Common myeloid progenitor, CD34-positive (primary cell): Measurements from ENCODE around the gene LMLN.

ENCODE experiments used
- CTCF ChIA-PET: fragments of 350-600 bp; sonication (Branson Sonifier 250); formaldehyde crosslinking; loops from one replicate; lab custom pipeline; 2021; ENCODE audit warnings: antibody characterized with exemption; lab: Charles Lee
- POLR2A ChIA-PET: fragments of 350-600 bp; sonication (Branson Sonifier 250); formaldehyde crosslinking; loops from one replicate; lab custom pipeline; 2021; ENCODE audit warnings: antibody characterized with exemption; lab: Charles Lee
- DNase-seq, 3 donors: peaks; one replicate each; pipeline versions ENCODE4 v3.0.0 to v3.0.0-alpha.2; 2013
- H3K27ac ChIP-seq, 2 experiments: 1 replicate in 1 of 2; 2 replicates in 1 of 2; pipeline ENCODE4 v1.7.0; 2013; ENCODE audit warnings: inconsistent platforms in 2 of 2, low read length in 2 of 2, mild to moderate bottlenecking in 2 of 2, low read depth in 1 of 2, moderate library complexity in 1 of 2; ENCODE audit not compliant: severe bottlenecking in 2 of 2, insufficient read depth in 1 of 2, poor library complexity in 1 of 2
- H3K27me3 ChIP-seq, 5 experiments: replicated peaks in 2 of 5; 1 replicate in 3 of 5; 2 replicates in 2 of 5; pipeline versions ENCODE4 v1.6.1 to v1.7.0; 2013; ENCODE audit warnings: low read length in 4 of 5, mild to moderate bottlenecking in 2 of 5, moderate library complexity in 2 of 5, inconsistent platforms in 1 of 5; ENCODE audit not compliant: insufficient read depth in 5 of 5, control insufficient read depth in 4 of 5
- H3K36me3 ChIP-seq, 4 experiments: 1 replicate in 2 of 4; 2 replicates in 2 of 4; pipeline versions ENCODE4 v1.6.1 to v1.7.0; 2013; ENCODE audit warnings: low read length in 3 of 4, control low read depth in 1 of 4, mild to moderate bottlenecking in 1 of 4; ENCODE audit not compliant: control insufficient read depth in 4 of 4, insufficient read depth in 4 of 4
- H3K4me1 ChIP-seq, 4 experiments: 1 replicate in 3 of 4; 2 replicates in 1 of 4; pipeline versions ENCODE4 v1.6.1 to v1.7.1; 2013; ENCODE audit warnings: low read length in 3 of 4, mild to moderate bottlenecking in 3 of 4, control low read depth in 1 of 4, inconsistent platforms in 1 of 4, moderate library complexity in 1 of 4; ENCODE audit not compliant: control insufficient read depth in 4 of 4, insufficient read depth in 4 of 4; ENCODE audit errors: control extremely low read depth in 1 of 4
- H3K4me3 ChIP-seq, 7 experiments: 1 replicate in 4 of 7; 2 replicates in 3 of 7; pipeline versions ENCODE4 v1.5.1 to v1.7.0; 2013; ENCODE audit warnings: mild to moderate bottlenecking in 7 of 7, low read length in 6 of 7, moderate library complexity in 6 of 7, inconsistent platforms in 2 of 7, low read depth in 2 of 7, control low read depth in 1 of 7; ENCODE audit not compliant: insufficient read depth in 4 of 7, control insufficient read depth in 1 of 7; ENCODE audit errors: extremely low read depth in 1 of 7
- H3K9me3 ChIP-seq, 5 experiments: 1 replicate in 4 of 5; 2 replicates in 1 of 5; pipeline versions ENCODE4 v1.6.1 to v1.7.1; 2013; ENCODE audit warnings: low read length in 4 of 5, mild to moderate bottlenecking in 2 of 5, inconsistent platforms in 1 of 5, low read depth in 1 of 5, moderate library complexity in 1 of 5; ENCODE audit not compliant: control insufficient read depth in 4 of 5, insufficient read depth in 2 of 5; ENCODE audit errors: control extremely low read depth in 1 of 5
- WGBS: methylation state at CpG from one replicate; pipeline ENCODE4 v1.1.5; 2013; ENCODE audit not compliant: insufficient coverage; 5-methylcytosine and 5-hydroxymethylcytosine counted together

Gene LMLN

DNA sequence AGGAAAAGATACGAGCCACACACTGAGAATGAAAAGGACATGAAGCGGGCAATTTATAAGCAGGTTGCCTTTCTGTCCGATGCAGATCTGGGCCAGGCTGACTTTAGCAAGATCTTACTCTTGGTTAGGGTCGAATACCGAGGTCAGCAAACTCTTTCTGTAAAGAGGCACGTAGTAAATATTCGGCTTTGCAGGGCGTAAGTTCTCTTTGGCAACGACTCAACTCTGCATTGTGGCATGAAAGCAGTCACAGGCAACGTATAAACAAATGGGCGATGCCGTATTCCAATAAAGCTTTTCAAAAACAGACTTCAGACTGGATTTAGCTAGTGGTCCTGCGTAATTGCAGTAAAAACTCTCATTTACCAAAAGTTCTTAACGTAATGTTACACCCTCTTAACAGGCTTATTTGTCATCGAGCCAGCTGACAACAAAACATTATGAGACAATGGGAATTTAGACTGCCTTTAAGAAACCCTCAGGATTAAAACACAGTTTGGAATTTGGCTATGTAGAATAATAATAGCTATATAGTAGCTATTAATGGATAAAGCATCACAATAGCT lies 23.1 kb upstream of the LMLN start:
- no peaks in the 10 kb centered on the region for H3K36me3 ChIP-seq
- over 99% methylated on average over 14 of the region's 15 CpGs for WGBS
- no peaks in the 10 kb centered on the region for H3K4me1 ChIP-seq
- H3K27me3 ChIP-seq = no peaks in the 10 kb centered on the region
- POLR2A ChIA-PET = no interaction called here
- CTCF ChIA-PET = interaction anchor here (0.8 to 2.3 kb wide), 3 partner anchors 18 to 33 kb away, joined by 3 to 8 read pairs (median 4); no protein-coding TSS in a partner anchor
- H3K4me3 ChIP-seq = no peak overlapping the region
- H3K9me3 ChIP-seq = no peaks in the 10 kb centered on the region
- no peak overlapping the region for H3K27ac ChIP-seq
- DNase-seq = no peak

DNA sequence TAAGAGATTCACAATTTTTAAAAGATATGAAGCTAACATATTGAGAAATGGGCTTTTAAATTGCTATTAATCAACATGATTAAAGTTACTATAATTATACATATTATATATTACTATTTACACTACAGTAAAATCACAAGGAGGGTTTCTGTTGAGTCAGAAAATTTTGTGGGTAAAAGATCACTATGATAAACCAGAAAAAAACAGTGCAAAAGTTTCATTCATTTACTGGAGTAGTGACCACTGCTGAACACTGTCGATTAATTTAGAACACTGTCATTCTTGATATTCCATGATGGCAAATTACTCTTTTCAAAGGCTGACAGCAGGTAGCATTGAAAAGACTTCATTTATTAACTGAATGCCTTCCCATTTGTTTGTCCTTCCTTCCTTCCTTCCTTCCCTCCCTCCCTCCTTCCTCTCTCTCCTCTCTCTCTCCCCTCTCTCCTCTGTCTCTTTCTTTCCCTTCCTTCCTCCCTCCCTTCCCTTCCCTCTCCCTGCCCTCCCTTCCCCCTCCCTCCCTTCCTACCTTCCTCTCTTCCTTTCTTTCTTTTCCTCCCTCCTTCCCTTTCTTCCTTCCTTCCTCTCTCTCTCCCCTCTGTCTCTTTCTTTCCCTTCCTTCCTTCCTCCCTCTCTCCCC lies 19.2 kb upstream of the LMLN start:
- POLR2A ChIA-PET = no interaction called here
- Histone ChIP-seq H3K4me1 (no peaks in the 10 kb centered on the region), H3K9me3 (no peaks in the 10 kb centered on the region), H3K27ac (no peak overlapping the region), H3K4me3 (no peak overlapping the region), H3K27me3 (no peaks in the 10 kb centered on the region), H3K36me3 (no peaks in the 10 kb centered on the region)
- DNase-seq = no peak
- 100% methylated on average over 1 of the region's 1 CpG for WGBS
- CTCF ChIA-PET = no interaction called here

DNA sequence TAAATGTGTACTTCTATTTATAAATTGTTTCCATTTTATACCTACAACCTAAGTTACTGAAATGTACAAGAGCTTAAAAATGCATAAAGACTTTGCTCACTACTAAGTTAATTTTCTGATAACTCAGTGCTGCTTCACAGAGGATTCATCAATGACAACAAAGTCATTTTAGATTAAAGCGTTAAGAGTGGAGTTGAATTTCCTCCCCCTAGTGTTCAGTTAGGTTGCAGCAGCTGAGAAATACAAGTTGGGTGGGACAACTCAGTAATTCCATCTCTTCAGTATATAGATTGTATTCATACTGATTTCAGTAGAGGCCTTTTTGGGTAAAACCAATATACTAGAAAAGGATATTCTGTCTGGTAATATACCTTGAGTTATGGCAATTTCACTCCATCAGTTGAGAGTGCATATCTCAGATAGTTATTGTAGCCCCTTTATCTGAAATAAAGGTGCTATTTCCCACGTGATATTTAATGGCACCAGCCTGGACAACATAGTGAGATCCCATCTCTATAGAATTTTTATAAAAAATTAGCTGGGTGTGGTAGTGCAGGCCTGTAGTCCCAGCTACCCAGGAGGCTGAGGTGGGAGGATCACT lies 17.0 kb upstream of the LMLN start:
- no peak overlapping the region for H3K27ac ChIP-seq
- no peaks in the 10 kb centered on the region for H3K9me3 ChIP-seq
- POLR2A ChIA-PET = interaction anchor here (0.6 kb wide), 1 partner anchor 37 kb away, joined by 5 read pairs; no protein-coding TSS in a partner anchor
- CTCF ChIA-PET = interaction anchor here (0.8 to 1.5 kb wide), 8 partner anchors 11 to 39 kb away, joined by 3 to 4 read pairs (median 3); no protein-coding TSS in a partner anchor
- H3K27me3 ChIP-seq = no peaks in the 10 kb centered on the region
- DNase-seq = peak; percentile 54 to 78 (median 71)
- H3K4me1 ChIP-seq = no peaks in the 10 kb centered on the region
- H3K36me3 ChIP-seq = no peaks in the 10 kb centered on the region
- 100% methylated on average over 1 of the region's 2 CpGs for WGBS
- H3K4me3 ChIP-seq = no peak overlapping the region

DNA sequence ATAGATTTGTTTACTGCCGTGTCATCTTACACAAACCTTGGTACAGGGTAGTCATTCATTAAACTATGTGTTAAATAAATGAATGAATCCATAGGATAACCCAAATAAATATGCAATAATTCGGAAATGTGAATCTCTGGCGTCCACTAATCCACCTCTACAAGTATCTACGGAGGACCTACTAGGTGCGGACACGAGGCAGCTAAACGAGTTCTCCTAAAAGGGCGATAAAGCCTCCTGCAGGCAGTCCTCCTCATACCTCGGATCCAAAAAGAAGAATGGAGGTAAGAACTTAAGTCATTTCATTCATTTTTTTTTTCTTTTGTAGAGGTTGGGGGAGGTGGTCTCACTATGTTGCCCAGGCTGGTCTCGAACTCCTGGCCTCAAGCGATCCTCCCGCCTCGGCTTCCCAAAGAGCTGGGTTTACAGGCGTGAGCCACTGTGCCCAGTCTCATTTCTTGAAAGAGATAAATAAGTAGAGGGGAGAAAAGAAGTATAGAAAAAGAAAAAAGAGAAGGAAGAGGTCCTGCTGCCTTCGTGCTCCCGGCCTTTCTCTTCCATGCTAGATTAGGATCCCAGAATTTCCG lies 10.7 kb upstream of the LMLN start:
- H3K27me3 ChIP-seq = no peaks in the 10 kb centered on the region
- DNase-seq = peak in 1 of 3 donors; percentile 21
- H3K4me1 ChIP-seq = peaks cover 7 to 26% (median 21%) of the 10 kb centered on the region in 4 experiments
- H3K4me3 ChIP-seq = peak overlapping the region in 6 of 7 experiments; percentile 81 to 100 (median 90)
- H3K27ac ChIP-seq = peak overlapping the region; percentile 99
- CTCF ChIA-PET = interaction anchor here (0.9 kb wide), 1 partner anchor 44 kb away, joined by 4 read pairs; no protein-coding TSS in a partner anchor
- POLR2A ChIA-PET = no interaction called here
- peaks cover 9 to 31% (median 21%) of the 10 kb centered on the region in 4 experiments for H3K36me3 ChIP-seq
- whole genome bisulfite sequencing = 22% methylated on average over 12 of the region's 17 CpGs
- no peaks in the 10 kb centered on the region for H3K9me3 ChIP-seq

DNA sequence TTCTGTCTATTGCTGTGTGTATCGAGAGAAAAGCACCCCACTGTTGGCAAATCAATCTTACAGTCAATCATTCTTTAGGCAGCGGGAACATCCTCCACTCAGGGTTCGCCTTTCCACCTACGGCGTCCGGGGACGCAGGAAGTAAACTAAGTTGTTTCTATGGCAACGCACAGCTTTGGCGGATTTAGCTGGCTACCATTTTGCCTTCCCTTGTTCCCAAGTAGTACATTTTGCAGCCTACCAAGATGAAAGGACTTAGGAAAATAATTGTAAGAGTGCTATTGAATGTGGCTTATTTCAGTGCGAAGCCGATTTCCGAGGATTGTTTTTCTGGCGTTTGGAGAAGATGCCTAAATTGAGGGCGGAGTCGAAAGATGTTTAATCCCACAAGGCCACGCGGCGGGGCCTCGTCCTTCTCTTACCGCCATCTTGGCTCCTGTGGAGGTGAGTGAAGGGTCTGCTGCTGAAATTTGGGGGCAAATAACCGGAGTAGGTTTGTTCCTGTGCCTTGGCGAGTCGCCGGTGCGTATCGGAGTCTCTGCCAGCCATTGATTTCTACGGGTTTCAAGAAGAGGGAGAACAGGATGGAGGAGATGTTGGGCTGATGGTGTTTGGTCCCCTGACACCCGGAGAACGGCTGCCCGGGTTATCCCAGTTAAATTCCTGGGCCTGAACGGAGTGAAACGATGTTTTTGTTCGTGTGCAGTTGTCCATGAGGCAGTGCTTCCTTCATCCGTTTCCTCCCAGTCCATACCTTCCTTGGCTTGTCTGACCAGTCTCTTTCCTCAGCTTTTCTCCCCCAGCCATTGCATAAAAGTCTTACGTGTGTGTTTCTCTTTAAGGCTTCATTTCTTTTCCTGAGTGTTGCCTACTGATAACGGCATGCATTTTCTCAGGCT lies 10.0 kb upstream of the LMLN start, which contains the start of gene RPL35A:
Gene RPL35A, plus strand, starts transcription at position 413 of the 899 bp plus-strand sequence. CDS start 778 bp downstream, outside the sequence.
- no peaks in the 10 kb centered on the region for H3K9me3 ChIP-seq
- H3K36me3 ChIP-seq = peaks cover 13 to 38% (median 27%) of the 10 kb centered on the region in 4 experiments
- 0% methylated on average over 27 of the region's 36 CpGs for WGBS
- H3K27ac ChIP-seq = peak within 1 kb of the TSS; percentile 99
- peak within 1 kb of the TSS; percentile 74 to 100 (median 89) for H3K4me3 ChIP-seq
- POLR2A ChIA-PET = no interaction called here
- peak; percentile 95 to 97 (median 95) for DNase-seq
- no peaks in the 10 kb centered on the region for H3K27me3 ChIP-seq
- CTCF ChIA-PET = interaction anchor here (0.9 to 1.7 kb wide), 3 partner anchors 11 to 130 kb away, joined by 4 to 7 read pairs (median 5); no protein-coding TSS in a partner anchor
- H3K4me1 ChIP-seq = peaks cover 7 to 26% (median 21%) of the 10 kb centered on the region in 4 experiments

DNA sequence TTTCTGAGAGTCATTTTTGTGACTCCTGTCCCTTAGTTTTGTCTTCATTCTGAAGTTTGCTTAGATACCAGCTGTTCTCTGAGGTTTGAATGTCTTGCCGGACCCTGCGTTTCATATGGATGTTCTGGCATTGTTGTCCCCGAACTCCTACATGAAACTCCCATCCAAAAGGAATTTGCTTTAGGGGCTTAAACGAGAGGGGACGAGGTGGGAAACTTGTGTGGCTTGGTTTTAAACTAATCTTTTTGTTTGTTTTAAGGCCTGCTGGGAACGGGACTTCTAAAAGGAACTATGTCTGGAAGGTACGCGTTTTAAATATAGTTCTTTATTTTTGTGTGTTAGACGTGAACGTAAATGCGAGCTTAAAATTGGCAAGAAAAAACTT lies 9.3 kb upstream of the LMLN start:
- WGBS = 0% methylated on average over 11 of the region's 11 CpGs
- CTCF ChIA-PET = interaction anchor here (0.7 to 1.7 kb wide), 3 partner anchors 11 to 129 kb away, joined by 3 to 7 read pairs (median 5); no protein-coding TSS in a partner anchor
- peak overlapping the region in 6 of 7 experiments; percentile 81 to 100 (median 90) for H3K4me3 ChIP-seq

More for the DNA sequence above, 9.3 kb upstream of the LMLN start:
- H3K4me1 ChIP-seq = peaks cover 7 to 26% (median 21%) of the 10 kb centered on the region in 4 experiments
- no peaks in the 10 kb centered on the region for H3K27me3 ChIP-seq
- H3K27ac ChIP-seq = peak overlapping the region; percentile 99
- H3K36me3 ChIP-seq = peaks cover 13 to 45% (median 32%) of the 10 kb centered on the region in 4 experiments
- H3K9me3 ChIP-seq = no peaks in the 10 kb centered on the region
- POLR2A ChIA-PET = no interaction called here
- no peak for DNase-seq
